Epidermal melanocyte (primary cell): ENCODE measurements around the gene GJB1.

Experiments used
- DNase-seq: peaks from one replicate; pipeline ENCODE4 v3.0.0; 2011; ENCODE audit warnings: low spot score; ENCODE audit not compliant: insufficient read length

Gene GJB1

GRCh38 chrX:71214604-71215337 lies 8.3 kb upstream of the GJB1 start:
- no peak for DNase-seq

GRCh38 chrX:71215338-71215912 lies 7.6 kb upstream of the GJB1 start:
- no peak for DNase-seq

- DNase-seq = no peak
Observed at GRCh38 chrX:71216485-71216884, 6.5 kb upstream of the GJB1 start.

GRCh38 chrX:71217298-71217697 lies 5.7 kb upstream of the GJB1 start:
- no peak for DNase-seq

- no peak for DNase-seq
Observed at GRCh38 chrX:71221145-71221544, 1.9 kb upstream of the GJB1 start.

GRCh38 chrX:71224098-71224708 lies 1.2 kb downstream of the GJB1 start:
- no peak for DNase-seq

GRCh38 chrX:71225009-71225408 lies 2.0 kb downstream of the GJB1 start:
- DNase-seq = no peak

GRCh38 chrX:71225676-71226075 lies 2.7 kb downstream of the GJB1 start:
- DNase-seq = no peak

GRCh38 chrX:71227370-71228062 lies 4.5 kb downstream of the GJB1 start:
- DNase-seq = no peak

- DNase-seq = no peak
Observed at GRCh38 chrX:71228063-71228642, 5.1 kb downstream of the GJB1 start.

- DNase-seq = no peak
Observed at GRCh38 chrX:71235482-71235881, 12.5 kb downstream of the GJB1 start.

GRCh38 chrX:71236836-71237235 lies 13.8 kb downstream of the GJB1 start:
- no peak for DNase-seq

- no peak for DNase-seq
Observed at GRCh38 chrX:71239781-71240180, 16.8 kb downstream of the GJB1 start.

- DNase-seq = no peak
Observed at GRCh38 chrX:71241301-71241700, 18.3 kb downstream of the GJB1 start.

- DNase-seq = no peak
Observed at GRCh38 chrX:71244359-71245128, 21.5 kb downstream of the GJB1 start.

GRCh38 chrX:71245159-71245558 lies 22.1 kb downstream of the GJB1 start:
- no peak for DNase-seq

- no peak for DNase-seq
Observed at GRCh38 chrX:71250841-71251240, 27.8 kb downstream of the GJB1 start.

GRCh38 chrX:71251466-71251973 lies 28.5 kb downstream of the GJB1 start:
- no peak for DNase-seq

GRCh38 chrX:71252221-71252620 lies 29.2 kb downstream of the GJB1 start:
- no peak for DNase-seq

GRCh38 chrX:71253253-71254091 lies 30.4 kb downstream of the GJB1 start:
- no peak for DNase-seq
